Cardiac fibroblast (primary cell): ENCODE data around the gene SRC.

Source experiments
- DNase-seq, 2 donors: peaks; one replicate each; pipeline versions ENCODE4 v3.0.0 to v3.0.0-alpha.2; 2010; ENCODE audit warnings: low read depth in 2 of 2
- H3K4me3 ChIP-seq, 2 donors: replicated peaks in 1 of 2; 1 replicate in 1 of 2; 2 replicates in 1 of 2; pipeline ENCODE4 v1.5.1; 2011; ENCODE audit warnings: low read depth in 2 of 2, low read length in 2 of 2, mild to moderate bottlenecking in 2 of 2, moderate library complexity in 1 of 2
- CTCF ChIP-seq: IDR thresholded peaks from one replicate; pipeline ENCODE4 v1.5.1; 2011; ENCODE audit warnings: low read depth, mild to moderate bottlenecking, low read length, inconsistent platforms

Gene SRC

GRCh38 chr20:37395921-37396415 is 50.0 kb downstream of the SRC start:
- TF ChIP-seq CTCF: no peak
- DNase-seq: no peak
- no peak overlapping the region for H3K4me3 ChIP-seq

- DNase-seq: no peak
- no peak overlapping the region for H3K4me3 ChIP-seq
- TF ChIP-seq CTCF: no peak
These were observed 50.6 kb downstream of the SRC start for GRCh38 chr20:37396416-37397075.

GRCh38 chr20:37397076-37397953 is 51.4 kb downstream of the SRC start:
- no peak overlapping the region for H3K4me3 ChIP-seq
- DNase-seq: no peak
- no peak for TF ChIP-seq CTCF

DNA sequence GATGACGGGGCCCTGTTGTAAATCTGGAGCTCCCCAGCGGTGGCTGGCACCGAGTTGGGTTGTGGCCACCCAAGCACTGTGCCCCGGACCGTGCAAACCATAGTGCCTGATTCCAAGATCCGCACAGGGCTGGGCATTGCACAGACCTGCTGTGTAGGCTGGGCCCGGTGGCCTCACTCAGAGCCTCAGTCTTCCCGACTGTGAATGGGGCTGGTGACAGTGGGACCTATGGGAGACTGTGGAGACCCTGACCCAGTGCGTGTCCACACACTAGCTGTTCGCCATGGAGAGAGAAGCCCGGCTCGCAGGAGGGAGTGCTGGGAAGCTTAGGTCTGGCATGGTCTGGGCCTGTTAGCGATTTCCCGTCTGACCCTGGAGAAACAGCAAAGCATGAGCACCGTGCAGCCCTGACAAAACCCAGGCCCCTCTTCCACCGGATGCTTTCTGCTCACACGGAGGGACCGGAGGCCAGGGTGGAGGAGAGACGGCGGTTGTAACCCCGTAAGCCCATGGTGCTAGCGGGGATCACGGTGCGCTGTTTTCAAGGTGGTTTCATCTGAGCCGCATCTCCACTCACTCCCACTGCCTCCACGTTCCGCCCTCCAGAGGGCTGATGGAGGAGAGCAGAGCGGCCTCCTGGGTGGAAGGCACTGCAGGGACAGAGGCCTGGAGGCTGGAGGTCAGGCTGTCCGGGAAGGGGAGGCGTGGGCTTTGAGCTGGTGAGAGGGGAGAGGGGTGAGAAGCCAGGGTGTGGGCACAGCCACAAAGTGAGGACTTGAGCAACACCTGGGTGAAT is 52.2 kb downstream of the SRC start:
- no peak for DNase-seq
- no peak for TF ChIP-seq CTCF
- H3K4me3 ChIP-seq: no peak overlapping the region

- DNase-seq: no peak
- H3K4me3 ChIP-seq: no peak overlapping the region
- no peak for TF ChIP-seq CTCF
These were observed 53.0 kb downstream of the SRC start for GRCh38 chr20:37398750-37399621.
